Mesenteric fat pad (tissue), 1 donor: ENCODE data around the gene COL1A1. TPM values are rescaled to one million over a fixed set of nuclear protein-coding genes. Genes with fewer than 3 reads are reported as not detected.

ENCODE experiments used
- DNase-seq: peaks from one replicate; pipeline ENCODE4 v3.0.0-alpha.2; 2020; ENCODE audit warnings: low spot score
- total RNA-seq: library from RNA; stranded (reverse); fragmentation: NEBNext Ultra II Directional; extraction: Animal tissue kit (Norgen Biotek cat#: 25700); gene quantifications from one replicate; pipeline ENCODE4 v1.2.1, GENCODE V29; 2021
- donor health status: DM: yes; HTN: yes; CAD: no.

Gene COL1A1
- total RNA-seq, 1 donor from 2014 or later = 309 TPM

DNA sequence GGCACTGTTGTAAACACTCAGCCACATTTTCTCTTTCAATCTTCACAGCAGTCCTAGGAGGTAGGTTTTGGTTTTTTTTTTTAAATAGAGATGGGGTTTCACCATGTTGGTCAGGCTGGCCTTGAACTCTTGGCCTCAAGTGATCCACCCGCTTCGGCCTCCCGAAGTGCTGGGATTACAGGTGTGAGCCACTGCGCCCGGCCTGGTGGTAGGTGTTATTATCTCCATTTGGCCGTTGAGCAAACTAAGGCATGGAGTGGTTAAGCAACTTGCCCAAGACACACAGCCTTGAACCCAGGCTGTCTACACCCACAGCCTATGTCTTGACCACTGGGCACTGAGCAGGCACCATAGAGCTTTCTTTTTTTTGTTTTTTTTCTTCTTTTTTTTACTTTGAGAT is 27.0 kb downstream of the COL1A1 start:
- no peak for DNase-seq

DNA sequence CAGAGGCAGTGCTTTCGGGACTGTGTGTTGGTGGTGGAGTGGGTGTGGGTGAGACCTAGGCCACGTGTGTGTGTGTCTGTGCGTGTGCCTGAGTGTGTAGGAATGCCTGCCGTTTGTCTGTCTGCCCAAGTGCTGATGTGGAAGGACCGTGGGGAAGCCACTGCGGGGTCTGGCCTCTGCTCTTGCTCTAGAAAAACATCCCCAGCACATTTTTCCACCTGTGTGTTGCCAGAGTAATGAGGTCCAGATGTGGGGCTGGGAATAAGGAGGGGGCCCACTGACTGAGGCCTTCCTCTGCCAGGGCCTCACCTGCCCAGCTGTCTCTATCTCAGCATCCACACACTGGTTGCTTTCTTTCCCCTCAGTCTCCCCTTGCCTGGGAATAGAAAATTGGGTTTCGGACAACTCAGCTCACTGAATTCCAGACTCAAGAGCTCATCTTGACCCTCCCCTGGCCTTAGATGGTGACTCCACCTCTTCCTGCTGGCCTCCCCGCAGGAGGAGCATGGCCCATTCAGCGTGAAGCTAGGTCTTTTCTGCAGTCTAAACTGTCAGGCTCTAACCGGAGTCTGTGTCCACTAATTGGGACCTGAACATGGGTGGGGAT is 28.0 kb downstream of the COL1A1 start:
- no peak for DNase-seq

DNA sequence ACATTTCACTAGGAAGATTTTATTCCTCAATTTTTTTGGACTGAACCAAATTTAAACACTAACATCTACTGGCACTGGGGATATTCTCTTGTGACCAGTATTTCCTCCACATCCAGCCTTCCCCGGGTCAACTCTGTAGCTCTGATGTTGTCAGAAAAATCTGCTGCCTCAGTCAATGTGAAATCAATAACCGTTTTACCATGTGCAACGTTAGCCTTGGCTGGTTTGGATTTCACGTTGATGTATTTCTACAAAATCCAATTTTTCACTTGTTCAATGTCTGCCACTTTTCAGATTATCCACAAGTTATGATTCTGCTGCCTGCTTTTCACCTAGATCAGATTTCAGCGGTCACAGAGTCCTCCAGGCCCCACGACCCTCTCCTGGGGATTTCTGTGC is 28.5 kb downstream of the COL1A1 start:
- no peak for DNase-seq

DNA sequence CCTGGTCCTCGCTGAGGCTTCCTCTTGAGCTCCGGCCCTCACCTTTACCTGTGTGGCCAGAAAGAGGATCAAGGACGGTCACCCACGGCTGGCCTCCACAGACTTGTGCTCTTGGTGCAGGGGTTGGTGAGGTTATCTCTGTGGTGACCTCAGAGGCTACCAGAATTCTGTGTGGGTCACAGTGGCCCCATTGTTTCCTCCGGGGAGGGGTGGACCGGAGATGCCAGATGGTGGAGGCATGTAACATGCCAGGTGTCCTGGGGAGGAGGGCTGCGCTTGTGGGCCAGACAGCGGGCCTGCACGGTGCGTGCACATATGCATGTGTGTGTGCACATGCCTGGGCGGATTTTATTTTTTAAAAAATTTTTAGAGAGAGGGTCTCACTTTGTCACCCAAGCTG is 29.3 kb downstream of the COL1A1 start:
- DNase-seq = no peak

DNA sequence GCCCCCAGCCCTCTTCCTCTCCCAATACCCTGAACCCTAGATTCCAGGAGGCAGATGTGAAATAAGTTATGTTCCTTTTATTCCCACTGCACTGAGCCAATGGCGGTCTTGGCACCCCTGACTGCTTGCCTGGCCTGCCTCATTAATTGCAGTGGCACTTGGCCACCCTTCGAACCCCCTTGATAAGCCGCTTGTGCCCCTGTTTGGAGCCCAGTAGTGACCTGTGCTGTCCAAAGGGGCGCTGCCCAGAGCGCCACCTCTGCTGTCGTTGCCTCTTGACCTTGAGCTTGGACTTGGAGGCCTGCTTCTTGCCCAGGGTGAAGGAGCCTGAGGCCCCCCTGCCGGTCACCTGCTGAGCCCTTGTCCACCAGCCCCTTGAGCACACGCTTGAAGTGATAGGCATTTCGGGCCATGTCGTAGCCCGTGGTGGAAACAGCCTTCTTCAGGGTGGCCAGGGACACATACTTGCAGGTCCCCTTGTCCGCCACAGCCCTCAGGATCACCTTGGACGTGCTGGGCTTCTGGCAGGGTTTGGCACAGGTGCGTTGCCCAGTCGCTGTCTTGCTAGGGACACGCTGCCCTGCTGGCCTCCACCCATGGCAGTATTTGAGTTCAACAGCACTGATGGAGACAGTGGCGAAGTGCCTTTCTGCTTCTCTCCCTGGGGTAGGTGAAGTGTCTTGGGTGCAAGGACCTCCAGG is 29.9 kb downstream of the COL1A1 start:
- no peak for DNase-seq

DNA sequence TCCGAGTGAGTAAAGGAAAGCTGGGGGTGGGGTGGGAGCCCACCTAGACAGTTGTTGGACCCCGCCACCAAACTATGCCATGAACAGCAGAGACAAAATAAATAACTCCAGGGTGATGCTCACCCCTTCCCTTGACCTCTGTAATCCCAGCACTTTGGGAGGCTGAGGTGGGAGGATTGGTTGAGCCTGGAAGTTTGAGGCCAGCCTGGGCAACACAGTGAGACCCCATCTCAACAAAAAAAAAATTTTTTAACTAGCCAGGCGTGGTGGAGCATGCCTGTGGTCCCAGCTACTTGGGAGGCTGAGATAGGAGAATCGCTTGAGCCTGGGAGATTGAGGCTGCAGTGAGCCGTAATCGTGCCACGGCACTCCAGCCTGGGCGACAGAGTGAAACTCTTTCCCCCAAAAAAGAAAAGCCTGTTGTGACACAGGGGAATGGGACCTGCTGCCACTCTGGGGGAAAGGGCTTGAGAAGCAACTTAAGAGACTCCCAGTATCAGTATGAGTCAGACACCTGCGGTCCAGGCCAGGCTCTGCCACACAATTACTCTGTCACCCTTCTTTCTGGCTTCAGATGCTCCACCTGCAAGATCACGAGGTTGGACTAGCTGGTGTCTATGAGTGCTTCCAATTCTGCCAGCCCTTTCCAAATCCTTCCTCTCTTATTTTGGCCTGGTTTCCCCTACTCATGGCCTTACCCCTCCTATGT is 30.6 kb downstream of the COL1A1 start:
- DNase-seq = no peak

DNA sequence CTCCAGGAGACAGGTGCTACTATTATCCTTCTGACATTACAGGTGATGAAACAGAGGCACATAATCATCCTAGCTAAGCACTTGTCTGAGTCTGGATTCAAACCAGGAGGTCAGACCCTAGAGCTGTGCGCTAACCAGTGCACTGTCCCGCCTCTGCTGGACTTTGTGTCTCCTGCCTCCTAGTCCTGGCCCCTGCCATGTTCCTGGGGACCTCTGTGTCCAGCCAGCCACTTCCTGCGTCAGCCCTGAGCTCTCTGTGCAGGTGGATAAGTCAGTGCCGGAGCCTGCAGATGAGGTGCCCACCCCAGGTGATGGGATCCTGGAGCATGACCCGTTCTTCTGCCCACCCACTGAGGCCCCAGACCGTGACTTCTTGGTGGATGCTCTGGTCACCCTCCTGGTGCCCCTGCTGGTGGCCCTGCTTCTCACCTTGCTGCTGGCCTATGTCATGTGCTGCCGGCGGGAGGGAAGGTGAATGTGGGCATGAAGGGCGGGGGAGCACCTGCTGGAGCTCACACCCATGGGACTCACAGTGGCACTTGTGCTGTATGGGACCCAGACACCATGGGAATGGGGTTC is 31.5 kb downstream of the COL1A1 start:
- no peak for DNase-seq

DNA sequence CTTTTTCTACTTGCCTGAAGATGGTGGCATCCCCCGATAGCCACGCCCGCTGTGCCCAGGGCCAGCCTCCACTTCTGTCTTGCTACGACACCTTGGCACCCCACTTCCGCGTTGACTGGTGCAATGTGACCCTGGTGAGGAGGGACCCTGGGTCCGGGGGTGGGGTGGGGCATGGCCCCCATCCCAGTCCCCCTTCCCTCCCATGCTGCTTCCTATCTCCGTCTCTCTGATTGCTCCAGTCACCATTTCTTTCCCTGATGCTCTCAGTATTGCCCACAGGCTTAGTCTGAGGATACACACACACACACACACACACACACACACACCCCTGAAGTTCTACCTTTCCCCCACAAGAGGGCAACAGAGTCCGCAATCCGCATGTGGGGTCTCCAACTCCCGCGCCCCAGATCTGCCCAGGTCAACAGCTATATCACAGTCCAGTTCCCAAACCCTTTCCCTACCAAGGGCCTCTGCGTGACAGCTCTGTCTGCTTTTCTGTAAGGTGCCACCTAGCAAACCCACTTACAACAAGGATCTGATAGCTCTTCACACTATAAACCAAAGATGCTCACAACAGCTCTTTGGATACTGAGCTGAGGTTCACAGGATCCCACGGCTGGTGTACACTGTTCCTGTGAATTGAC is 32.2 kb downstream of the COL1A1 start:
- DNase-seq = no peak

DNA sequence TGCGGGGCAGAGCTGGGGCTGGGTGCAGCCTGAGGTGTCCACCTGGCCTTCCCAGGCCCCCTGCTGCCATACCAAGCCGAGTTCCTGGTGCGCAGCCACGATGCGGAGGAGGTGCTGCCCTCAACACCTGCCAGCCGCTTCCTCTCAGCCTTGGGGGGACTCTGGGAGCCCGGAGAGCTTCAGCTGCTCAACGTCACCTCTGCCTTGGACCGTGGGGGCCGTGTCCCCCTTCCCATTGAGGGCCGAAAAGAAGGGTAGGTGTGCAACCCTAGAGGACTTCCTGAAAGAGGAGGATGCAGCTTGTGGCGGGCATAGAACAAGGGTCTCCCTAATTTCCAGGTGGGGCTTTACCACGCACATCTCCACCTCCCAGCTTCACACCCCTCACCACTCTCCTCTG is 33.1 kb downstream of the COL1A1 start:
- no peak for DNase-seq

DNA sequence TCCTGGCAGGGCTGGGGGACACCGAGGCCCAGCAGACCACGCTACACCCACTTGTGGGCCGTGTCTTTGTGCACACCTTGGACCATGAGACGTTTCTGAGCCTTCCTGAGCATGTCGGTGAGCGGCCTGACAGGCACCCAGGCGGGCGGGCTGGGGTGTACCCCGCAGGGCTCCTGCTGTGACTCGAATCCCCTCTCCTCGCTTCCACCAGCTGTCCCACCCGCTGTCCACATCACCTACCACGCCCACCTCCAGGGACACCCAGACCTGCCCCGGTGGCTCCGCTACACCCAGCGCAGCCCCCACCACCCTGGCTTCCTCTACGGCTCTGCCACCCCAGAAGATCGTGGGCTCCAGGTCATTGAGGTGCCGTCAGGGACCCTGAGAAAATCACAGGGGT is 34.1 kb downstream of the COL1A1 start:
- DNase-seq = no peak

DNA sequence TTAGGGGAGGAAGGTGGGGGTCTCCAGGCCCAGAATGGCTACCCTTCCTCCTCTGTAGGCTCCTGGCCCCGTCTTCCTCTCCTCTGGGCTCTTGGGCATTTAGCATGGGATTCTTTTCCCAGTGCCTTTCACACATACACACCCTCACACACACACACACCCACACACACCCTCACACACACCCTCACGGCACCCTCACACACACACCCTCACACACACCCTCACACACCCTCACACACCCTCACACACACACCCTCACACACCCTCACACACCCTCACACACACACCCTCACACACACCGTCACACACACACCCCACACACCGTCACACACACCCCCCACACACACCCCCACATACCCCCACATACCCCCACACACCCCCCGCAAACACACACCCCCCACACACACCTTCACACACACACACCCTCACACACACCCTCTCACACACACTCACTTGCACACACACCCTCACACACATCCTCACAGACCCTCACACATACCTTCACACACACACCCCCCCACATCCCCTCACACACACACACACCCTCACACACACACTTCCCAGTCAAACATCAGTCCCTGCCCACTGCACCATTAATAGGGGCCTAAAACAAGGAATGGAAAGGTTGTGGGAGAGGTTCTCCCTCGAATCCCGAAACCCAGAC is 34.8 kb downstream of the COL1A1 start:
- DNase-seq = no peak

DNA sequence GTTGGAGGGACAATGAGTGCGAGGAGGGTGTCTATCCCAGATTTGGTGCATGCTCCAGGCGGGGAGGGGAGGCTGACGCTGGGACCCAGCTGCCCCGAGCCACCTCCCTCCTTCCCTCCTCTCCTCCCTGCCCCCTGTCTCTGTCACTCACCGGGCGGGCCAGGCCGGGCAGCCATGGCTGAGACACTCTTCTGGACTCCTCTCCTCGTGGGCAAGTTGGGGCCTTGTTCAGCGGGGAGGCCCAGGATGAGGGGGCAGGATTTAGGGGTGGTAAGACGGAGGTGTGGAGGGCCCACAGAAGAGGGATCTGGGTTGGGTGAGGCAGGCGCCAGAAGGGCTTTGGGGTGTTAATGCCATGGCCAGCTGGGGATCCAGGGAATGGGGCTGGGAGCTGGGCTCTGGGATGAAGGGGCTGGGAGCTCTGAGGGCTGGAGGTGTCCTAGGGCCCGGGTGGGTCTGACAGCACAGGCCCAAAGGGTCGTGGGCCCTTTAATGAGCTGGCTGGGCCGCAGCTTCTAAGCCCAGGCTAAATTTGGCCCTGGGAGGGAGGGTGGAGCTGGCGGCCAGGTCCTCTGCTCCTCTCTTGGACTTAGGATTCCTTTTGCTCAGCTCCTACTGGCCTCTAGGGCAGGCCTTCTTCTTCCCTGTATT is 35.4 kb downstream of the COL1A1 start, which contains the start of gene SGCA:
Gene SGCA (plus strand): TSS at position 139 of the 651 bp plus-strand sequence. CDS start 36 bp downstream, at position 175.
- no peak for DNase-seq

DNA sequence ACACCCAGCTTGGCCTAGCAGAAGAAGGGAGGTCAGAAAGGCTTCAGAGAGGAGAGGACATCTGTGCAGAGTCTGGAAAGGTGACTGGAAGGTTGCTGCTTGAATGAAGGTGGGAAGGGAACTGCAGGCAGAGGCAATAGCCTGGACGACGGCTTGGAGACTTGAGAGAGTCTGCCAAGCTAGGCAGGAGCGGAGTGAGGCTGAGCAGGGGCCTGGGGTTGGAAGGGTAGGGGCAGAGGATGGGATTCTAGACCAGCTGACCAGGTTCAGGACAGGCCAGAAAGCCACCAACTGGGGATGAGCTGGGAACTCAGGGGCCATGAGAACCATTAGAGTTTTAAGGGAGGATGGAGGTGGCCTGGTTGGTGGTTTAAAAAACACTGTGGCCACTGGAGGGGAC is 36.0 kb downstream of the COL1A1 start:
- DNase-seq = no peak

DNA sequence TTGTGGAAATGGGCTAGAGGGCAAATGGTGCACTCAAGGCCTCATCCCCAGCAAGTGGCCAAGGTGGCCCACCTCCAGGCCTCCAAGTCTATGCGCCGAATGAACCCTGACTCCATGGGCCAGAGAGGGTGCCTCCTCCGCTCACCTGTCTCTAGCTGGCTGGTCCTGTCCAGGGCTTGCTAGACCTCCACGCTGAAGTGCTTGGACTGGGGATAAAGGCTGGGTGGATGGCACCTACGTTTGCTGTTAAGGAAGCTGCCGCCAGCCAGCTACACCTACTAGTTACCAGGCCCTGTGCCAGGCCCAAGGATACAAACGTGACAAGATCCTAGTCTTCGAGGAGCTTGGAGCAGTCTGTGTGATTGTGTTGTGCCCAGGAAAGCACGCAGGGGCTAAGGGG is 36.4 kb downstream of the COL1A1 start:
- DNase-seq = no peak

DNA sequence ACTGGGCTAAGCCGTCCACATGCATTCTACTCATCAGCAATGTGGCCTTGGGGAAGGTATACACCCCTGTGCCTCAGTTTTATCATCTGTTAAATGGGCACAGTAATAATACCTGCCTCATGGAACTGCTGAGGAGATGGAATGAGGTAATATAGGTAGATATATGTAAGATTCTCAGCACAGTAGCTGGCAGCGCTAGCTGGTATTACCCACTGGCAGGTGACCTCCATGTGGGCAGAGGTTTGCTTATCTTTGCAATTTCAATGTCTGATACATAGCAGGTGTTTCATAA is 36.8 kb downstream of the COL1A1 start:
- no peak for DNase-seq

DNA sequence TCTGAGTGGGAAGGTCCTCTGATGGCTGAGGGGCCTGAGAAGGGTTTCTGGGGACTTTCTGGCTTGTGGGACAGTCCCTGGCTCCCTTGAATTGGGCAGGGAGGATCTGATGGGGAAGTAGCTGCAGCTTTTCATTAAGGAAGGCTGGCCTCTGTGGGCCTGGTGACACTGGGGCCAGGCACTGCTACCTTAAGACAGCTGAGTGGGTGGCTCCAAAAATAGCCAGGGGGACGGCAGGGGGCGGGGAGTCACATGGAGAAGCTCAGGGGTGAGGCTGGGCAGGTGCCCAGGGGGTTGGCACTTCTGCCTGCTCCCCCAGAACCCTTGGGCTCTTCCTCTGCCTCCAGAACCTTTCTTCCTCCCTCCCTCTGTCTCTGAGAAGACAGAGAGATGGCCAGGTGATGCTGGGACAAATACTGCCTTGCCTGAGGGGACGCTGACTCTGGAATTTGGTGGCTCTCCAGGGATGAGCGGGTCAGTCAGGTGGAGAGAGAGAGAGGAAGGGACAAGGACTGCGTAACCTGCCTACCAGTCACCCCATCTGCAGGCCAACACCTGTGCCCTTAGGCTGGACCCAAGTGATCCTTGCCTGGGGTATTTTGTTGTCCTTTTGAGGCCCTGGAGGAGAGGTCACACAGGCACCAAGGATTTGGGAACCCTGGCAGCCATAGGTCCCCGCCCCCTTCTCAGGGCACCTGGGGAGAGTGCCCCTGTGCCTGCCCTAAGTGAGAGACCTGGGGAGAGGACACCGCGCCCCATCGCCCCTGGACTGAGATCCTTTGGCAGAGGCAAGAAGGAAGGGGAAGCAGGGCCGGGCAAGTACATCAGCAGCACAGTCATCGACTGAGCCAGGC is 37.4 kb downstream of the COL1A1 start:
- DNase-seq = no peak

DNA sequence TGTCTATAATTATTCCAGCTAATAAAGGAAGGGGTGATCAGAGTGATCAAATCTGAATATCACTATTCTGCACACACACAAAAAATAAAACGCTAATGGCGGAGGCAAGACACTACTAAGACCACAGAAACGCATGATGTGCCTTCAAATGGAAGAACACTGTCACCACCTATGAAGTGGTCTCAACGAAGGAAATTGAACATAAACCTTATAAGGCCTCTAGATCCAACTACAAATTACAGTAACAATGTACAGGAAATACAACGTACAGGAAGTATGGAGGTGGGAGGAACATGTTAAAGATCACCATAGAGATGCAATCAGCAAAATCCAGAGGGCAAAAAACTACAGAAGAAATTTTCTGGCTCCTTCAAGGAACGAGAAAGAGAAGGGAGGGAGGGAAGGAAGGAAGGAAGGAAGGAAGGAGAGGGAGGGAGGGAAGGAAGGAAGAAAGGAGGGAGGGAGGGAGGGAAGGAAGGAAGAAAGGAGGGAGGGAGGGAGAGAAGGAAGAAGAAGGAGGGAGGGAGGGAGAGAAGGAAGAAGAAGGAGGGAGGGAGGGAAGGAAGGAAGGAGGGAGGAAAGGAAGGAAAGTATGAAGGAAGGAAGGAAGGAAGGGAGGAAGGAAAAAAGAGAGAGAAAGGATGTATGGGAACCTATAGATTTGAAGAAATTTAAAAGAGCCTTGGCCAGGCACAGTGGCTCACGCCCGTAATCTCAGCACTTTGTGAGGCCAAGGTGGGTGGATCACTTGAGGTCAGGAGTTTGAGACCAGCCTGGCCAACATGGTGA is 38.8 kb downstream of the COL1A1 start:
- DNase-seq = no peak

DNA sequence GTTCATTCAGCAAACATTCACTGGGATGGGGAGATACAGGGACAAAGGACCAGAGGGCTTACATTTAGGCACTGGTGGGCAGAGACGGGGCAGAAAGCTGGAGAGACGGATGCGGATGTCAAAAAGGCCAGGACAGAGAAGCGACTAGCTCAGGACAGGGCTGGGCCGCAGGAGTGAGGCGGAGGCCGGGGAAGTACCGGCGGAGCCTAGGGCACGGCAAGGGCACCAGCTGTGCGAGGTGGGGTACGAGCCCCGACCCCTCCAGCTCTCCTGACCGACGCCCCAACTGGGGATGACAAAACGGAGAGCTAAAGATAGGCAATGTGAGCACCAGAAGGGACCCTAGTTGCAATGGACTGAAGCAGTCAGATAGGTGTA is 39.5 kb downstream of the COL1A1 start:
- DNase-seq = no peak
